Measurements from ENCODE around the gene THAP7.

The THAP7 gene

GRCh38 chr22:20989323-20990138 lies 12.4 kb downstream of the THAP7 start:
- H3K4me3 ChIP-seq (ENCODE audit: low read depth in 1 of 2, low read length in 2 of 2) = no peak overlapping the region
- H3K27ac ChIP-seq (ENCODE audit: low read length) = no peak overlapping the region
- ATAC-seq (ENCODE audit: insufficient read depth, low read depth) = no peak
- no peak overlapping the region for H3K9ac ChIP-seq (ENCODE audit: low read depth, low read length)
- no peaks in the 10 kb centered on the region for H4K20me1 ChIP-seq (ENCODE audit: insufficient read depth, low read length)
- H3K4me1 ChIP-seq (ENCODE audit: insufficient read depth, low read length) = no peaks in the 10 kb centered on the region
- H3K4me2 ChIP-seq (ENCODE audit: insufficient read depth, low read length) = no peak overlapping the region
- peaks cover 75% of the 10 kb centered on the region for H3K36me3 ChIP-seq (ENCODE audit: insufficient read depth, low read length)
- no peak for DNase-seq
- H3K27me3 ChIP-seq (ENCODE audit: insufficient read depth, low read length, poor library complexity) = no peaks in the 10 kb centered on the region
- H3K79me2 ChIP-seq (ENCODE audit: insufficient read depth, low read length) = no peaks in the 10 kb centered on the region; the same call in 1 of the 2 replicates
- no peak overlapping the region for H2AFZ ChIP-seq (ENCODE audit: low read depth, low read length)
- no peak for TF ChIP-seq EZH2 (IDR thresholded peaks at IDR 0.05; ENCODE audit: borderline replicate concordance, low read depth, low read length, severe bottlenecking)
- TF ChIP-seq, protein P1, sequence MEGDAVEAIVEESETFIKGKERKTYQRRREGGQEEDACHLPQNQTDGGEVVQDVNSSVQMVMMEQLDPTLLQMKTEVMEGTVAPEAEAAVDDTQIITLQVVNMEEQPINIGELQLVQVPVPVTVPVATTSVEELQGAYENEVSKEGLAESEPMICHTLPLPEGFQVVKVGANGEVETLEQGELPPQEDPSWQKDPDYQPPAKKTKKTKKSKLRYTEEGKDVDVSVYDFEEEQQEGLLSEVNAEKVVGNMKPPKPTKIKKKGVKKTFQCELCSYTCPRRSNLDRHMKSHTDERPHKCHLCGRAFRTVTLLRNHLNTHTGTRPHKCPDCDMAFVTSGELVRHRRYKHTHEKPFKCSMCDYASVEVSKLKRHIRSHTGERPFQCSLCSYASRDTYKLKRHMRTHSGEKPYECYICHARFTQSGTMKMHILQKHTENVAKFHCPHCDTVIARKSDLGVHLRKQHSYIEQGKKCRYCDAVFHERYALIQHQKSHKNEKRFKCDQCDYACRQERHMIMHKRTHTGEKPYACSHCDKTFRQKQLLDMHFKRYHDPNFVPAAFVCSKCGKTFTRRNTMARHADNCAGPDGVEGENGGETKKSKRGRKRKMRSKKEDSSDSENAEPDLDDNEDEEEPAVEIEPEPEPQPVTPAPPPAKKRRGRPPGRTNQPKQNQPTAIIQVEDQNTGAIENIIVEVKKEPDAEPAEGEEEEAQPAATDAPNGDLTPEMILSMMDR (IDR thresholded peaks at IDR 0.05; ENCODE audit: borderline replicate concordance, extremely low read depth, low read length, poor library complexity, severe bottlenecking) = no peak
- H3K9me3 ChIP-seq (ENCODE audit: insufficient read depth, low read length, severe bottlenecking) = no peaks in the 10 kb centered on the region

DNA sequence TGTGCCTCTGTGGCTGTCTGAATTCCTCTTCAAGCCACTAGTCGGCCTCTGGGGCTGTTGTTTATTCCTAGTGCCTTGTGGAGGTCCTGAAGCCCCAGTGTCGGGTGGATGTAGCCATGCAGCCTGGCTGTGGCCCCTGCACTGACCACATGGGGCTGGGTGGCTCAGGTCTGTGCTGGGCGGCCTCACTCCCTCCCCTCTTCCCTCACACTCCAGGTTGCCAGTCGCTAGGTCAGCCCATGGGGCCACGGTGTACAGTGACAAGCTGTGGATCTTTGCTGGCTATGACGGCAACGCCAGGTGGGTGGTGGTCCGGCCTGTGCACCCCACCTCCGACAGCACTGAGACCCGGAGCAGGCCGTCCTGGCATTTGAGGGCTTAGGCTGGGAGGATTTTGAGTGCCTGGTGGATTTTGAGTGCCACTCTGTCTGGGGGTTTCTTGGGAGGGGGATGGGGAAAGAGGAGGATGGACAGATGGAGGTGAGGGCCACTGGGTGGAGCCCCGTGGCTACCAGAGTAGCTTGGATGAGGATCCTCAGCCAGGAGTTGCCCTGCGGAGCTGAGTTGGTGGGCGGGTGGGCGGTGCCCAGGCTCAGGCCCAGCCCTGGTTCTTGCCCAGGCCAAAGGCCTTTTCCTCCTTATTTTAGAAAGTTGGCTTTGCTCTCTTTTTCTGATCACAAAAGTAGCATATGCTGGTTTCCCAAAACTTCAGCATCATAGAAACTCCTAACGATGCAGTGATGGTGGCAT lies 13.2 kb downstream of the THAP7 start:
- Histone ChIP-seq H3K27ac (ENCODE audit: low read length) (no peak overlapping the region), H3K36me3 (ENCODE audit: insufficient read depth, low read length) (peaks cover 78% of the 10 kb centered on the region), H3K79me2 (ENCODE audit: insufficient read depth, low read length) (peaks cover 5% of the 10 kb centered on the region; the same call in 1 of the 2 replicates), H3K4me2 (ENCODE audit: insufficient read depth, low read length) (no peak overlapping the region), H3K27me3 (ENCODE audit: insufficient read depth, low read length, poor library complexity) (no peaks in the 10 kb centered on the region), H3K4me3 (ENCODE audit: low read depth in 1 of 2, low read length in 2 of 2) (no peak overlapping the region), H4K20me1 (ENCODE audit: insufficient read depth, low read length) (no peaks in the 10 kb centered on the region), H3K9me3 (ENCODE audit: insufficient read depth, low read length, severe bottlenecking) (no peaks in the 10 kb centered on the region), H3K4me1 (ENCODE audit: insufficient read depth, low read length) (peaks cover 3% of the 10 kb centered on the region), H2AFZ (ENCODE audit: low read depth, low read length) (no peak overlapping the region), H3K9ac (ENCODE audit: low read depth, low read length) (no peak overlapping the region)
- TF ChIP-seq, protein P1 (IDR thresholded peaks at IDR 0.05; ENCODE audit: borderline replicate concordance, extremely low read depth, low read length, poor library complexity, severe bottlenecking) = no peak
- TF ChIP-seq EZH2 (IDR thresholded peaks at IDR 0.05; ENCODE audit: borderline replicate concordance, low read depth, low read length, severe bottlenecking) = no peak
- DNase-seq = no peak
- ATAC-seq (ENCODE audit: insufficient read depth, low read depth) = no peak

GRCh38 chr22:20987375-20987774 lies 14.5 kb downstream of the THAP7 start:
- H4K20me1 ChIP-seq (ENCODE audit: insufficient read depth, low read length) = no peaks in the 10 kb centered on the region
- no peak overlapping the region for H3K9ac ChIP-seq (ENCODE audit: low read depth, low read length)
- ATAC-seq (ENCODE audit: insufficient read depth, low read depth) (no peak), DNase-seq (no peak)
- H3K79me2 ChIP-seq (ENCODE audit: insufficient read depth, low read length) = peaks cover 18% of the 10 kb centered on the region
- H3K4me1 ChIP-seq (ENCODE audit: insufficient read depth, low read length) = peaks cover 17% of the 10 kb centered on the region
- no peaks in the 10 kb centered on the region for H3K27me3 ChIP-seq (ENCODE audit: insufficient read depth, low read length, poor library complexity)
- H3K4me3 ChIP-seq (ENCODE audit: low read depth in 1 of 2, low read length in 2 of 2) = no peak overlapping the region
- no peak overlapping the region for H2AFZ ChIP-seq (ENCODE audit: low read depth, low read length)
- H3K36me3 ChIP-seq (ENCODE audit: insufficient read depth, low read length) = peaks cover 70% of the 10 kb centered on the region
- H3K27ac ChIP-seq (ENCODE audit: low read length) = no peak overlapping the region
- no peak overlapping the region for H3K4me2 ChIP-seq (ENCODE audit: insufficient read depth, low read length)
- no peak for TF ChIP-seq EZH2 (IDR thresholded peaks at IDR 0.05; ENCODE audit: borderline replicate concordance, low read depth, low read length, severe bottlenecking)
- TF ChIP-seq, protein P1 (IDR thresholded peaks at IDR 0.05; ENCODE audit: borderline replicate concordance, extremely low read depth, low read length, poor library complexity, severe bottlenecking) = no peak
- no peaks in the 10 kb centered on the region for H3K9me3 ChIP-seq (ENCODE audit: insufficient read depth, low read length, severe bottlenecking)

All from DND-41 (cell line).